Prostate gland (tissue), 2 donors: Measurements from ENCODE around the gene FBN3.

Experiments used
- CTCF ChIP-seq, 4 experiments: fragments of 200-600 bp in 2 of 4; fragments of 450-650 bp in 2 of 4; sonication (generic) in 2 of 4; IDR thresholded peaks; 1 replicate in 3 of 4; 2 replicates in 1 of 4; pipeline ENCODE4 v1.5.1; 2016 to 2019; ENCODE audit warnings: antibody characterized with exemption in 4 of 4, mild to moderate bottlenecking in 2 of 4, moderate library complexity in 2 of 4
- POLR2A ChIP-seq: fragments of 450-650 bp; IDR thresholded peaks from one replicate; pipeline ENCODE4 v1.6.1; 2016; ENCODE audit warnings: antibody characterized with exemption, mild to moderate bottlenecking

- TF ChIP-seq CTCF (IDR thresholded peaks at IDR 0.05) (no peak), POLR2A (no peak)
Observed at GRCh38 chr19:8074501-8074900, 74.9 kb downstream of the FBN3 start.
